GM19023 (cell line): ENCODE measurements around the gene GP1BA.
"Not testable (repeated sequence)": the region's sequence is repeated elsewhere in the genome, so short reads cannot be mapped to it uniquely, and the experiment has no call there.

ENCODE experiments used
- ATAC-seq: cut with Tn5 transposase; IDR thresholded peaks from one replicate; pipeline ENCODE4 v1.9.1; 2021; ENCODE audit warnings: mild to moderate bottlenecking, moderate library complexity; ENCODE audit not compliant: unreplicated experiment

Gene GP1BA

DNA sequence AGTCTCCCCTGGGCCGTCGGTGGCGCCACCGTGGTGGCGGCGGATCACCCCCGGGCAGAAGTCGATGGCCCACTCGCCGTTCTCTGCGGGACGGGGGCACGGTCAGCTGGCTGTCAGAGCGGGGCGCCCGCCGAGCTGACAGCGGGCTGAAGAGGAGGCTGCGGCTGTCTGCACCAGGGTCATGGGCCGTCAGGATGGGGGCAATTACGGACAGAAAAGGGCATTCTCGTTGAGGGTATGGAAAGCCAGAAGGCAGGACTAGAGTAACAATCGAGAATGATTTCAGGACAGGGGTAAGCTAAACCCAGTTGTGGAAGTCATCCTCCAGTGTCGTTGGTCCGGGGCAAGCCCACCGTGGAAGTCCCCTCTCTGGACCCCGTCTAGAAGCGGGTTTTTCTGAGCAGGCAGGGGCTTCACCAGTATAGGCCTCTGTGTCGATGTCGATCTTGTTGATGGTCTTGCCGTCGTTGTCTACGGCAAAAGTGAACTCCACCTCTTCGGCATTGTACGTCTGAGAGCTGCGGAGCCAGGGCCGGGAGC is 30.9 kb upstream of the GP1BA start:
- no peak for ATAC-seq

DNA sequence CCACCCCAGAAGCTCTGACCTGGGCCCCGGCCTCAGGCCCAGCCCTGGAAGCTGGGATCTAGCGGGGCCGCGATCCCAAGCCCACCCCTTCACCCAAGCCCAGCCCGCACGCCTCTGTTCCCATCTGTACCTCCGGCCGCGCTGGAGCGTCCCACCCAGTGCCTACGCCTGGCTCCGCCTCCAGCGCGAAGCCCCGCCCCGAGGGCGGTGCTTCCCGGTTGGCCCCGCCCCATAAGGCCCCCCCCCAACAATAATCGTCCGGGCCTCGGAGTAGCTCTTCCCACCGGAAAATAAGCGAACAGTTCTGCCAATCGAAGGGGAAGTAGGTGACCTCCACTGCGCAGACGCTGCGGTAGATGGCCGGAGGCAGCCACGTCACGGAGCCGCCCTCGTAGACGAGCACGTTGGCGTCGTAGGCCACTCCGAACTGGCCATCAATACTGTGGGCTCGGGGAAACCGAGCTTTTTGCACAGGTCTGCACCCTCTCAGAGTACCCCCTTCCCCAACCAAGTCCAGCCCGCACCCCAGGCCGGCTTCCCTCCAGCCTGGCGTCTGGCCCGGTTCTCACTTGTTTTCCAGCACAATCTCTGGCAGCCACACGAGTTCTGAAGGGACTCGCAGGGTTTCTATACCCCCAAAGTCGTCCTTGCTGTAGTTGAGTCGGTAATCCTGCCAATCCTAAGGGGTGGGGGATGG is 30.3 kb upstream of the GP1BA start:
- ATAC-seq = no peak

DNA sequence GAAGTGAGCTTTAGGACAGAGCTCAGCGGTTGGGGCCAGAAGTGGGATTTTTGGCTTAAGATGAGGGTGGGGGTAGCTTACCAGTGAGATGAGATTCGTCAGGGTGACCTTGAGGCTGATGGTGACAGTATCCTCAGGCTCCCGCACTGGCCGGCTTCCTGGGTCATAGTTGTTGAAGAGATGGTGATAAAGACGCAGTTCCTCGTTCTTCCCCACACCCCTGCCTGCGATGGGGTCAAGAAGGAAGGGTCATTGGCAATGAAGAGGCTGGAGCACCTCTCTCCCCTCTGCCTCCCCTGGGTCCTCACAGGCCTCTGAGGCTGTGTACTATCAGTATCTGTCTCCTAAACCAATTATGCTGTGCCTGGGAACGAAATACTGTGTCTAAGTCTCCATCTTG is 29.5 kb upstream of the GP1BA start:
- ATAC-seq = no peak

DNA sequence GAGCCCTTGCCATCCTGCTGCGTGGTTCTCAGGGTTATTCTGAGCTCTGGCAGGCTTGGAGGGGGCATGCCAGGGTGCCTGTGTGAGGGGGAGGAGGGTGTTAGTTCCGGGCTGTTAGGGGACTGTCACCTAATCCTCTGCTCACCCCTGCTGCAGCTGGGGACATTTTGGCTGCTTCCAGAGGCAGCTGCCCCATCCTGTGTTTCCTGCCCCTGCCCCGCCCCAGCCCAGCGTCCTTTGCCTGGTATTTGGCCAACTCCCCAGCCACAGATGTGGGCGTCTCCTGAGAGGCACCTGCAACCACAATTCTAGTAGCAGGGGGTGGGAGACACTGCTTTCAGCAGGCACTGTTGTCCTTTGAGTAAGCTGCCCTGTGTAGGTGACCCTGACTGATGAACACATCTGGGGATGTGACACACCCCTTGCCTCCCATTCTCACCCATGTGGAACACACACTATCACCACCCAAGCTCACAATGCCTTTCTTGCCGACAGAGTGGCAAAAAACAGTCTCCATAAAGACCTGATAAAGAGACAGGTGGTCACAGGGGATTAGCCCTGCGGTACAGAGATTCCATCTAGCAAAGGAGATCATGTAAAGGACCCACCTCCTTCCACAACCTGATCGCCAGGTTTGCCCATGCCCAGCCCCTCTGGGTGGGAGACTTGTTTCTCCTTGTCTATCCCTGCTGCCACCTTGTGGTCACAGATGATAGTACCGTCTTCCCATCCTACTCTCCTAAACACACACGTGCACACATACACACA is 28.8 kb upstream of the GP1BA start, which contains the start of gene CHRNE:
Gene CHRNE (minus strand): TSS at position 48 of the 768 bp plus-strand sequence. CDS start 35 bp downstream, at position 13.
- ATAC-seq = no peak

DNA sequence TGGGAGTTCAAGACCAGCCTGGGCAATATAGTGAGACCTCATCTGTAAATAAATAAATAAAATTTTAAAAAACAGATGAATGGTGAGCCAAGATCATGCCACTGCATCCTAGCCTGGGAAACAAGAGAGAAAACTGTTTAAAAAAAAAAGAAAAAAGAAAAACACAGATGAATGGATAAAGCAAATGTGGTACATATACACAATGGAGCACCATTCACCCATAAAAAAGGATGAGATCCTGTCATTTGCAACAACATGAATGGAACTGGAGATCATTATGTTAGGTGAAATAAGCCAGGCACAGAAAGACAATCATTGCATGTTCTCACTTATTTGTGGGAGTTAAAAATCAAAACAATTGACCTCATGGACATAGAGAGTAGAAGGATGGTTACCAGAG is 25.4 kb upstream of the GP1BA start:
- ATAC-seq = not testable (repeated sequence)

DNA sequence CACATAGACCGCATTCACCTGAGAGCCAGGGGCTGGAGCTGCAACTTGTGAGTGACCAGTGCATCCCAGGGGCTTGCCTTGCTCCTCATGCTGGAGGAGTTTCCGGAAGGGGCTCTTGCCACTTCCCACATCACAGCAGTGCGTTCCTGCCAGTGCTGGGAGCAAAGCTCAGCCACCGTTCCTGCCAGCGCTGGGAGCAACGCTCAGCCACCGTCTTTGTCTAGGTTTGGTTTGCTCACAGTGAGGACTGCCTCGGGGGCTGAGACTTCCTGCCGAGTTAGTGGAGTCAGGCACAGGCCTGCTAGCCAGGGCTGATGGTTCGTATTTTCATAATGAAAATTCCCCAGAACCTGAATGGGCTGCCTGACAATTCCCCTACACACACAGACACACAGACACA is 23.8 kb upstream of the GP1BA start:
- ATAC-seq = no peak

DNA sequence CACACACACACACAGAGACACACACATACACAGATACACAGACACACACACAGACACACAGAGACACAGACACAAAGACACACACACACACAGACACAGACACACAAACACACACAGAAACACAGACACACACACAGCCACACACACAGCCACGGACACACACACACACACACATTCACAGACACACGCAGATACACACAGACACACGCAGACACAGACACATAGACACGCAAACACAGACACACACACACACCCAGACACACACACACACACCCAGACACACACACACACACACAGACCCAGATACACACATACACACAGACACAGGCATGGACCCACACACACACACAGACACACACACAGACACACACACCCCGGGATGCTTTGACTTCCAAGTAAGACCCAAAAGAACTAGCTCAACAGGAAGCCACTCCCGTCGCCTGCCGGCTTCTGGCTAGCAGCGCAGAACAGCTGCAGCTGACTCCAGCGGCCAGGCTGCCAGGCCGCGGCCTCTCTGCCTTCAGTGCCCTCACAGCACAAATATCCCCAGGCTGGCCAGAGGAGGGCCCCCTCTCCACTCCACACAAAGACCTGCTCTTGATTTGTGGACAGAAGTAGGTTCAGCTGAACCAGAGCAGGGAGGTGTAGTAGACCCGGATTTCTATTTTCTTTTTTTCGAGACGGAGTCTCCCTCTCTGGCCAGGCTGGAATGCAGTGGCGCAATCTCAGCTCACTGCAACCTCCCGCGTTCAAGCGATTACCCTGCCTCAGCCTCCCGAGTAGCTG is 23.2 kb upstream of the GP1BA start:
- no peak for ATAC-seq

DNA sequence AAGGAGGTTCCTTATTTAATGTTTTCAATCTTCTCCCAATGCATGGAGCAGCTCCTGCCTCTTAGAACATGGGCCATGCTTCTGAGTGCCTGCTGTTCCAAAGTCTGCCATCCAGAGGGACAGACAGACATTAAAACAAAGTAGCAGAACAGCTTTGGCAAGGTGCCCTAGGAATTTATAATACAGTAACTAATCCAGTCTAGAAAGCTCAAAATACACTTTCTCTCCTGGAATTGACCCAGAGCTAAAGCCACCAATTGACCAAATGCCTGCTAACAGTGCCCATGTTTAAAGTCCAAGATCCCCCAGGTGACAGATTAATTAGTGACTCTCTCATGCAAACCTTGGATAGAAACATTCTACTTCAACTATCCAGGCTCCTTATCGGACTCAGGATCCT is 18.1 kb upstream of the GP1BA start:
- no peak for ATAC-seq

DNA sequence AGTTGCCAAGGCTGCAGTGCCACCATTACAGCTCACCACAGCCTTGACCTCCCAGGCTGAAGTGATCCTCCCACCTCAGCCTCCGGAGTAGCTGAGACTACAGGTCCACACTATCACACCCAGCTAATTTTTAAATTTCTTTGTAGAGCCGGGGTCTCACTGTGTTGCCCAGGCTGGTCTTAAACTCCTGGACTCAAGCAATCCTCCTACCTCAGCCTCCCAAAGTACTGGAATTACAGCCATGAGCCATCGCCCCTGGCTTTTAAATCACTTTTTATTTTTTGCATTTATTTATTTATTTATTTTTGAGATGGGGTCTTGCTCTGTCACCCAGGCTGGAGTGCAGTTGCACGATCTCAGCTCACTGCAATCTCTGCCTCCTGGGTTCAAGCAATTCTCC is 17.5 kb upstream of the GP1BA start:
- not testable (repeated sequence) for ATAC-seq

DNA sequence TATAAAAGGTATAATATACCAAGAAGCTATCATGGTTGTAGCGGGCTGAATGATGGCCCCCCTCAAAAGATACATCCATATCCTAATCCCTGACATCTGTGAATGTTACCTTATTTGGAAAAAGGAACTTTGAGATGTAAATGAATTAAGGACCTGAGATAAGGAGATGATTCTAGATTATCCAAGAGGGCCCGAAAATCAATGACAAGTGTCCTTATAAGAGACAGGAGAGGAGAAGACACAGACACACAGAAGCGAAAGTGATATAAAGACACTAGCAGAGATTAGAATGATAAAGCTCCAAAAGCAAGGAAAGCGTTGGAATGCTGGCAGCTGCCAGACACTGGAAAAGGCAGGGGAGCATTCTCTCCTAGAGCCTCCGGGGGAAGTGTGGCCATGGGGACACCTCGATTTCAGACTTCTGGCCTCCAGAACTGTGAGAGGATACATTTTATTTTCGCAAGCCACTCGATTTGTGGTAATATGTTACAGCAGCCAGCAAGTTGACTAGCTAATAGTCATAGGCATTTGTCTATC is 12.5 kb upstream of the GP1BA start:
- ATAC-seq = no peak

DNA sequence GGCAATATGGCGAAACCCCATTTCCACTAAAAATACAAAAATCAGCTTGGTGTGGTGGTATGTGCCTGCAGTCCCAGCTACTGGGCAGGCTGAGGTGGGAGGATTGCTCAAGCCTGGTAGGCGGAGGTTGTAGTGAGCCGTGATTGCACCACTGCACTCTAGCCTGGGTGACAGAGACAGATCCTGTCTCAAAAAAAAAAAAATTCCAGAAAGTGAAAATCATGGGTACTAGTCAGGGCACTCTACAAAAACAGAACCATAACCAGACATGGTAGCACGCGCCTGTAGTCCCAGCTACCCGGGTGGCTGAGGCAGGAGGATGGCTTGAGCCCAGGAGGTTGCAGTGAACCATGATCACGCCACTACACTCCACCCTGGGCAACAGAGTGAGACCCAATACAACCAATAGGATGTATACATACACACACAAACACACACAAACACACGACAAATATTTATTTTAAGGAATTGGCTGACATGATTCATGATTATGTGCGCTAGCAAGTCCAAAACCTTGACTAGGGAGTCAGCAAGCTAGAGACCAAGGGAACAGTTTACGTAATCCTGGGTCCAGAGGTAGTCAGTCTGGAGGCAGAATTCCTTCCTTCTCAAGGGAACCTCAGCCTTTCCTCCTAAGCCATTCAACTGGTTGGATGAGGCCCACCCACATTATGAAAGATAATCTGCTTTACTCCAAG is 11.6 kb upstream of the GP1BA start:
- ATAC-seq = no peak

DNA sequence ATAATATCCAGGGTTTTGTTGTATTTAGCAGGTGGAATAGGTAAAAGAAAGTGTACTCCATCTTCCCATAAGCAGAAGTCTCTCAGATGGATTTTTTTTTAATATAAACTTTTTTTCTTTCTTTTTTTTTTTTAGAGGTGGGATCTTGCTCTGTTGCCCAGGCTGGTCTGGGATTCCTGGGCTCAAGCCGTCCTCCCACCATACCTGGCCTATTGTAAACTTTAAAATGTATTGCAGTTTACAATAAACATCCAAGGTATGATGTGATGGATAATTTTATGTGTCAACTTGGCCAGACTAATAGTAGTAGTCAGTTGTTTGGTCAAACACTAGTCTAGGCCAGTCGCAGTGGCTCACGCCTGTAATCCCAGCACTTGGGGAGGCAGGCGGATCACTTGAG is 10.8 kb upstream of the GP1BA start:
- ATAC-seq = no peak

DNA sequence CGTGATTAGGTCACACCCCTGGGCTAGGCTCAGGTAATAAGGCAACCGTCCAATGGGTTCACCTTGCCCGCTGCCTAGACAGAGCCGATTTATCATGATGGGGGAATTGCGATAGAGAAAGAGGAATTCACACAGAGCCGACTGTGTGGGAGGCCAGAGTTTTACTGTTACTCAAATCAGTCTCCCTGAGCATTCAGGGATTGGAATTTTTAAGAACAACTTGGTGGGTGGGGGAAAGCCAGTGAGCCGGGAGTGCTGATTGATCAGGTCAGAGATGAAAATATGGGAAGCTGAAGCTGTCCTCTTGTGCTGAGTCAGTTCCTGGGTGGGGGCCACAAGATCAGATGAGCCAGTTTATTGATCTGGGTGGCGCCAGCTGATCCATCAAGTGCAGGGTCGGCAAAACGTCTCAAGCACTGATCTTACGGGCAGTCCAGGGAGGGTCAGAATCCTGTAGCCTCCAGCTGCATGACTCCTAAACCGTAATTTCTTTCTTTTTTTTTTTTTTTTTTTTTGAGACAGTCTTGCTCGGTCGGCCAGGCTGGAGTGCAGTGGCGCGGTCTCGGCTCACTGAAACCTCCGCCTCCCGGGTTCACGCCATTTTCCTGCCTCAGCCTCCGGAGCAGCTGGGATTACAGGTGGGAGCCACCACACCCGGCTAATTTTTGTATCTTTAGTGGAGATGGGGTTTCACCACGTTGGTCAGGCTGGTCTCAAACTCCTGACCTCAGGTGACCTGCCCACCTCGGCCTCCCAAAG is 5.3 kb upstream of the GP1BA start:
- not testable (repeated sequence) for ATAC-seq

DNA sequence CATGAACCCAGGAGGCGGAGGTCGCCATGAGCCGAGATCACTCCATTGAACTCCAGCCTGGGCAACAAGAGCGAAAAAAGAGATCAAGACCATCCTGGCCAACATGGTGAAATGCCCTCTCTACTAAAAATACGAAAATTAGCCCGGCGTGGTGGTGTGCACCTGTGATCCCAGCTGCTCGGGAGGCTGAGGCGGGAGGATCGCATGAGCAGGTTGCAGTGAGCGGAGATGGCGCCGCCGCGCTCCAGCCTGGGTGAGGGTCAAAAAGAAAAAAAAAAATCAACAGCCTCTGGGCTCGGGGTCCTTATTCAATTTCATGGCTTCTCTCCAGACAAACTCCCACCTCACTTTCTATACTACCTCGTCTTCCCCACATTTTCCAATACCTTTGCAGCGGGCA is 3.2 kb upstream of the GP1BA start:
- ATAC-seq = no peak

DNA sequence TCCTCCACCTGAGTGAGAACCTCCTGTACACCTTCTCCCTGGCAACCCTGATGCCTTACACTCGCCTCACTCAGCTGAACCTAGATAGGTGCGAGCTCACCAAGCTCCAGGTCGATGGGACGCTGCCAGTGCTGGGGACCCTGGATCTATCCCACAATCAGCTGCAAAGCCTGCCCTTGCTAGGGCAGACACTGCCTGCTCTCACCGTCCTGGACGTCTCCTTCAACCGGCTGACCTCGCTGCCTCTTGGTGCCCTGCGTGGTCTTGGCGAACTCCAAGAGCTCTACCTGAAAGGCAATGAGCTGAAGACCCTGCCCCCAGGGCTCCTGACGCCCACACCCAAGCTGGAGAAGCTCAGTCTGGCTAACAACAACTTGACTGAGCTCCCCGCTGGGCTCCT is 679 bp downstream of the GP1BA start:
- ATAC-seq = no peak

DNA sequence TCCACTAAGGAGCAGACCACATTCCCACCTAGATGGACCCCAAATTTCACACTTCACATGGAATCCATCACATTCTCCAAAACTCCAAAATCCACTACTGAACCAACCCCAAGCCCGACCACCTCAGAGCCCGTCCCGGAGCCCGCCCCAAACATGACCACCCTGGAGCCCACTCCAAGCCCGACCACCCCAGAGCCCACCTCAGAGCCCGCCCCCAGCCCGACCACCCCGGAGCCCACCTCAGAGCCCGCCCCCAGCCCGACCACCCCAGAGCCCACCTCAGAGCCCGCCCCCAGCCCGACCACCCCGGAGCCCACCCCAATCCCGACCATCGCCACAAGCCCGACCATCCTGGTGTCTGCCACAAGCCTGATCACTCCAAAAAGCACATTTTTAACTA is 1.6 kb downstream of the GP1BA start:
- ATAC-seq = no peak

DNA sequence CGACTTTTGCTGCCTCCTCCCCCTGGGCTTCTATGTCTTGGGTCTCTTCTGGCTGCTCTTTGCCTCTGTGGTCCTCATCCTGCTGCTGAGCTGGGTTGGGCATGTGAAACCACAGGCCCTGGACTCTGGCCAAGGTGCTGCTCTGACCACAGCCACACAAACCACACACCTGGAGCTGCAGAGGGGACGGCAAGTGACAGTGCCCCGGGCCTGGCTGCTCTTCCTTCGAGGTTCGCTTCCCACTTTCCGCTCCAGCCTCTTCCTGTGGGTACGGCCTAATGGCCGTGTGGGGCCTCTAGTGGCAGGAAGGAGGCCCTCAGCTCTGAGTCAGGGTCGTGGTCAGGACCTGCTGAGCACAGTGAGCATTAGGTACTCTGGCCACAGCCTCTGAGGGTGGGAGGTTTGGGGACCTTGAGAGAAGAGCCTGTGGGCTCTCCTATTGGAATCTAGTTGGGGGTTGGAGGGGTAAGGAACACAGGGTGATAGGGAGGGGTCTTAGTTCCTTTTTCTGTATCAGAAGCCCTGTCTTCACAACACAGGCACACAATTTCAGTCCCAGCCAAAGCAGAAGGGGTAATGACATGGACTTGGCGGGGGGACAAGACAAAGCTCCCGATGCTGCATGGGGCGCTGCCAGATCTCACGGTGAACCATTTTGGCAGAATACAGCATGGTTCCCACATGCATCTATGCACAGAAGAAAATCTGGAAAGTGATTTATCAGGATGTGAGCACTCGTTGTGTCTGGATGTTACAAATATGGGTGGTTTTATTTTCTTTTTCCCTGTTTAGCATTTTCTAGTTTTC is 2.3 kb downstream of the GP1BA start:
- no peak for ATAC-seq

DNA sequence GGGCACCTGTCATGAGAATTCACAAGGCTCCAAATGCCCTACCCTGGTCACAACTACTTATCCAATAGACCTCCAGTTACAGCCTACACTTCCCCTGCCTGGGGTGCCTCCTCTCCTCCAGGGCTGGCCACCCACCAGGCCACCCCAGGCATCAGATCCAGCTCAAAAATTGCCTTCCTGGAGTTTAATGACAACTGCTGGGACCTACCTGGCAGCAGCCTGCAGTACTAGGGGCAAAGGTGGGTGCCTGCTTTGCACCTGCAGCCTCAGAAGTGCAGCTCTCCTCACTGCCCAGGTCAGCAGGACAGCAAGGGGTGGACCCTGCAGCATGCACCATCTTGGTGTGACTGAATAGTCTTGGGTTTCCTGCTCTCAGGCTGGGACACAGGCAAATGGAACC is 3.6 kb downstream of the GP1BA start:
- no peak for ATAC-seq

DNA sequence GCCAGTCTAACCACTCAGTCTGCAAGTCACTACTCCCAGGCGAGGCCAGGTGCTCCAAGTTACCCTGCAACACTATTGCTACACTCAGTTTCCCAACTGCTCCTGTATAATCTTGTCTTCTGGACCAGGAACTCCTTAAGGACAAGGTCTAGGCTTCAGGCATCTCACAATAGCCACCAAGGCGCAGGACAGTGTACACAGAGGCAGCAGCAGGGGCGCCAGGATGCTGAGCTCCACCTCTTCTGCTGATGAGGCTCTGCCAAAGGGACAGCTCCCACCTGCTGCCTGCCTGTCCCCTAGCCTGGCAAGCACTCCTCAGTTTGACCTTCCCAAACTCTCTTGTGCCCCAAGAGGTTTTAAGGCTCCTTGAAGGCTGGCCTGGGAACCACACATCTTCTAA is 4.4 kb downstream of the GP1BA start:
- no peak for ATAC-seq
